H1 (cell line): ENCODE results near the gene CFAP141. TPM values are rescaled to one million over a fixed set of nuclear protein-coding genes. Genes with fewer than 3 reads are reported as not detected.

Experiments
- CTCF ChIA-PET: fragments of 300-600 bp; sonication (Branson Sonifier 250); formaldehyde crosslinking; loops from one replicate; lab custom pipeline; 2021; ENCODE audit not compliant: partially characterized antibody; lab: Charles Lee
- POLR2A ChIA-PET: fragments of 300-600 bp; sonication (Branson Sonifier 250); formaldehyde crosslinking; loops from one replicate; lab custom pipeline; 2021; ENCODE audit warnings: inconsistent platforms; ENCODE audit not compliant: partially characterized antibody; lab: Charles Lee
- DNase-seq, 2 experiments: peaks; one replicate each; pipeline versions ENCODE4 v3.0.0 to v3.0.0-alpha.2; 2010 to 2022; ENCODE audit warnings: low spot score in 2 of 2, low read depth in 1 of 2, mixed read lengths in 1 of 2
- FAIRE-seq: peaks from 2 replicates; lab custom pipeline; 2011; peaks lifted over from hg19 to GRCh38; lab: Jason Lieb, UNC
- H2AFZ ChIP-seq: 2 replicates; pipeline ENCODE4 v1.8.1; 2012; ENCODE audit warnings: low read length, inconsistent platforms
- H2AK5ac ChIP-seq: 2 replicates; pipeline ENCODE4 v1.6.1; 2013; ENCODE audit warnings: low read depth, low read length
- H2BK120ac ChIP-seq: replicated peaks from 2 replicates; pipeline ENCODE3; 2013; ENCODE audit warnings: low read depth, low read length, inconsistent platforms
- H2BK12ac ChIP-seq: 2 replicates; pipeline ENCODE4 v1.6.1; 2013; ENCODE audit warnings: low read depth, low read length
- H2BK15ac ChIP-seq: 2 replicates; pipeline ENCODE4 v1.6.1; 2013; ENCODE audit warnings: low read length
- H2BK20ac ChIP-seq: 2 replicates; pipeline ENCODE4 v1.6.1; 2013; ENCODE audit warnings: low read length
- H2BK5ac ChIP-seq: 2 replicates; pipeline ENCODE4 v1.6.1; 2013; ENCODE audit warnings: low read depth, low read length
- H3K14ac ChIP-seq: 2 replicates; pipeline ENCODE4 v1.6.1; 2013; ENCODE audit warnings: inconsistent platforms; ENCODE audit not compliant: insufficient read length
- H3K18ac ChIP-seq: 2 replicates; pipeline ENCODE4 v1.6.1; 2013; ENCODE audit warnings: low read length; ENCODE audit errors: extremely low read depth
- H3K23ac ChIP-seq: 2 replicates; pipeline ENCODE4 v1.6.1; 2013; ENCODE audit warnings: inconsistent platforms; ENCODE audit not compliant: insufficient read length
- H3K23me2 ChIP-seq: 2 replicates; pipeline ENCODE4 v1.6.1; 2013; ENCODE audit warnings: low read depth, low read length
- H3K27ac ChIP-seq: 2 replicates; pipeline ENCODE4 v1.6.1; 2011; ENCODE audit warnings: low read depth, low read length, inconsistent platforms
- H3K27me3 ChIP-seq, 4 experiments: replicated peaks in 1 of 4; 1 replicate in 1 of 4; 2 replicates in 3 of 4; pipeline versions ENCODE4 v1.6.1 to v1.8.1; 2011 to 2013; ENCODE audit warnings: low read length in 3 of 4, mild to moderate bottlenecking in 3 of 4, inconsistent platforms in 2 of 4, mixed read lengths in 2 of 4, moderate library complexity in 1 of 4; ENCODE audit not compliant: control insufficient read depth in 3 of 4, insufficient read depth in 3 of 4; ENCODE audit errors: extremely low read depth in 1 of 4
- H3K36me3 ChIP-seq, 4 experiments: 2 replicates each; pipeline versions ENCODE4 v1.6.1 to v1.8.1; 2011 to 2013; ENCODE audit warnings: mild to moderate bottlenecking in 4 of 4, low read length in 3 of 4, moderate library complexity in 2 of 4, control low read depth in 1 of 4, inconsistent platforms in 1 of 4; ENCODE audit not compliant: insufficient read depth in 4 of 4, control insufficient read depth in 2 of 4
- H3K4ac ChIP-seq: replicated peaks from 2 replicates; pipeline ENCODE3; 2013; ENCODE audit warnings: low read length, low read depth, mixed read lengths, inconsistent platforms; ENCODE audit not compliant: insufficient read length
- H3K4me1 ChIP-seq, 4 experiments: replicated peaks in 1 of 4; 1 replicate in 1 of 4; 2 replicates in 3 of 4; pipeline versions ENCODE4 v1.6.1 to v1.8.1; 2011 to 2013; ENCODE audit warnings: low read length in 3 of 4, inconsistent platforms in 2 of 4, mixed read lengths in 1 of 4; ENCODE audit not compliant: insufficient read depth in 4 of 4, control insufficient read depth in 3 of 4
- H3K4me2 ChIP-seq, 2 experiments: 2 replicates each; pipeline versions ENCODE4 v1.6.1 to v1.8.1; 2011 to 2013; ENCODE audit warnings: low read depth in 2 of 2, low read length in 2 of 2, control low read depth in 1 of 2, inconsistent platforms in 1 of 2, mild to moderate bottlenecking in 1 of 2; ENCODE audit not compliant: insufficient read depth in 1 of 2
- H3K4me3 ChIP-seq, 4 experiments: fragments of 200-600, 300-600 bp in 1 of 4; sonication (generic), shearing (Covaris generic), sonication (Bioruptor Twin) in 1 of 4; 2 replicates each; pipeline versions ENCODE4 v1.5.1 to v1.8.1; 2011 to 2016; ENCODE audit warnings: low read length in 4 of 4, low read depth in 3 of 4, control low read depth in 2 of 4, inconsistent platforms in 2 of 4, mild to moderate bottlenecking in 2 of 4, mixed read lengths in 1 of 4, moderate library complexity in 1 of 4; ENCODE audit not compliant: insufficient read depth in 2 of 4; ENCODE audit errors: extremely low read depth in 1 of 4
- H3K56ac ChIP-seq: replicated peaks from 2 replicates; pipeline ENCODE3; 2013; ENCODE audit warnings: low read depth, mild to moderate bottlenecking, mixed read lengths, low read length, inconsistent platforms; ENCODE audit not compliant: insufficient read length
- H3K79me1 ChIP-seq: 2 replicates; pipeline ENCODE4 v1.6.1; 2013; ENCODE audit warnings: low read depth, low read length, control low read depth
- H3K79me2 ChIP-seq, 2 experiments: 2 replicates each; pipeline versions ENCODE4 v1.6.1 to v1.8.1; 2012 to 2013; ENCODE audit warnings: low read length in 2 of 2, mild to moderate bottlenecking in 2 of 2, inconsistent platforms in 1 of 2; ENCODE audit not compliant: insufficient read depth in 2 of 2, control insufficient read depth in 1 of 2
- H3K9ac ChIP-seq, 4 experiments: replicated peaks in 1 of 4; 1 replicate in 1 of 4; 2 replicates in 3 of 4; pipeline versions ENCODE4 v1.6.1 to v1.8.1; 2011 to 2013; ENCODE audit warnings: low read depth in 3 of 4, low read length in 3 of 4, control low read depth in 2 of 4, mild to moderate bottlenecking in 2 of 4, moderate library complexity in 2 of 4, inconsistent platforms in 1 of 4; ENCODE audit errors: extremely low read depth in 1 of 4
- H3K9me3 ChIP-seq, 2 experiments: 2 replicates each; pipeline versions ENCODE4 v1.6.1 to v1.8.1; 2012 to 2013; ENCODE audit warnings: mild to moderate bottlenecking in 2 of 2, moderate library complexity in 2 of 2, control low read depth in 1 of 2, inconsistent platforms in 1 of 2, low read depth in 1 of 2, low read length in 1 of 2, mixed read lengths in 1 of 2; ENCODE audit not compliant: insufficient read depth in 2 of 2
- H4K20me1 ChIP-seq, 2 experiments: replicated peaks in 1 of 2; 2 replicates each; pipeline versions ENCODE3 to v1.8.1; 2011 to 2013; ENCODE audit warnings: inconsistent platforms in 2 of 2, low read length in 2 of 2, mild to moderate bottlenecking in 1 of 2; ENCODE audit not compliant: insufficient read depth in 2 of 2, control insufficient read depth in 1 of 2
- H4K5ac ChIP-seq: 2 replicates; pipeline ENCODE4 v1.6.1; 2013; ENCODE audit warnings: low read length, low read depth, mixed read lengths, inconsistent platforms; ENCODE audit not compliant: insufficient read length
- H4K8ac ChIP-seq: 2 replicates; pipeline ENCODE4 v1.8.0; 2013; ENCODE audit warnings: mild to moderate bottlenecking, moderate library complexity, low read length, inconsistent platforms; ENCODE audit not compliant: insufficient read depth; ENCODE audit errors: extremely low read depth
- H4K91ac ChIP-seq: replicated peaks from 2 replicates; pipeline ENCODE3; 2013; ENCODE audit warnings: low read length, mixed read lengths, inconsistent platforms; ENCODE audit not compliant: insufficient read length
- BACH1 ChIP-seq: IDR thresholded peaks from 2 replicates; pipeline ENCODE4 v1.6.1; 2012; ENCODE audit warnings: low read length, improper control_type of control experiment
- CBX5 ChIP-seq: fragments of 300-800, 300-1000 bp; sonication (generic); IDR thresholded peaks from 2 replicates; pipeline ENCODE4 v1.7.1; 2016; ENCODE audit warnings: antibody characterized with exemption, low read length, low read depth
- EGR1 ChIP-seq: IDR thresholded peaks from 2 replicates; pipeline ENCODE4 v1.6.1; 2011; ENCODE audit warnings: low read depth, low read length, borderline replicate concordance
- EP300 ChIP-seq, 2 experiments: IDR thresholded peaks; 1 replicate in 1 of 2; 2 replicates in 1 of 2; pipeline ENCODE4 v1.6.1; 2011 to 2012; ENCODE audit warnings: low read depth in 2 of 2, low read length in 2 of 2, mild to moderate bottlenecking in 2 of 2, borderline replicate concordance in 1 of 2, inconsistent platforms in 1 of 2, moderate library complexity in 1 of 2
- GABPA ChIP-seq: IDR thresholded peaks from 2 replicates; pipeline ENCODE4 v1.6.1; 2011; ENCODE audit warnings: mild to moderate bottlenecking, low read length, moderate library complexity, borderline replicate concordance; ENCODE audit not compliant: insufficient read depth
- HDAC2 ChIP-seq, 2 experiments: fragments of 300-600 bp in 1 of 2; sonication (generic) in 1 of 2; IDR thresholded peaks; 2 replicates each; pipeline ENCODE4 v1.6.1; 2011 to 2012; ENCODE audit warnings: low read depth in 2 of 2, low read length in 2 of 2, mild to moderate bottlenecking in 2 of 2, moderate library complexity in 2 of 2, borderline replicate concordance in 1 of 2, inconsistent platforms in 1 of 2
- MAX ChIP-seq: IDR thresholded peaks from 2 replicates; pipeline ENCODE4 v1.6.1; 2012; ENCODE audit warnings: inconsistent platforms
- NANOG ChIP-seq: IDR thresholded peaks from 2 replicates; pipeline ENCODE4 v1.6.1; 2011; ENCODE audit warnings: low read length, low read depth, mild to moderate bottlenecking, inconsistent platforms; ENCODE audit not compliant: insufficient read depth, poor library complexity, severe bottlenecking
- SIN3A ChIP-seq, 2 experiments: IDR thresholded peaks in 1 of 2; conservative IDR thresholded peaks in 1 of 2; 2 replicates each; pipeline ENCODE4 v1.6.1; 2011 to 2012; ENCODE audit warnings: low read length in 2 of 2, improper control_type of control experiment in 1 of 2, low read depth in 1 of 2, mild to moderate bottlenecking in 1 of 2
- TAF1 ChIP-seq: IDR thresholded peaks from 2 replicates; pipeline ENCODE4 v1.6.1; 2011; ENCODE audit warnings: mild to moderate bottlenecking, low read depth, low read length
- TAF7 ChIP-seq: optimal IDR thresholded peaks from 2 replicates; pipeline ENCODE3; 2011; ENCODE audit warnings: low read depth, mild to moderate bottlenecking, inconsistent platforms, low read length, moderate library complexity, borderline replicate concordance
- TEAD4 ChIP-seq: IDR thresholded peaks from 2 replicates; pipeline ENCODE4 v1.6.1; 2012; ENCODE audit warnings: low read depth, low read length, inconsistent platforms, mixed read lengths
- WGBS, 2 experiments: shearing (Covaris generic) in 1 of 2; methylation state at CpG; one replicate each; pipeline versions ENCODE4 v1.1.6 to v1.1.7; 2013 to 2015; ENCODE audit warnings: low lambda C conversion rate in 2 of 2, mixed read lengths in 2 of 2, inconsistent platforms in 1 of 2, low coverage in 1 of 2, missing lambda C conversion rate in 1 of 2; ENCODE audit not compliant: insufficient replicate concordance in 2 of 2, insufficient coverage in 1 of 2, insufficient read length in 1 of 2; ENCODE audit errors: extremely low coverage in 1 of 2, missing lambda C conversion rate in 1 of 2; 5-methylcytosine and 5-hydroxymethylcytosine counted together
- polyA plus RNA-seq, 7 experiments: library from polyadenylated mRNA; depleted of rRNA in 3 of 7; stranded (reverse) in 5 of 7; unstranded in 2 of 7; fragments of >200 nt in 5 of 7; fragments of 200-250 nt in 2 of 7; gene quantifications; 1 replicate in 5 of 7; 2 replicates in 1 of 7; 4 replicates in 1 of 7; pipeline versions ENCODE4 v1.2.1 to v1.2.3, GENCODE V29; 2011 to 2013; ENCODE audit warnings: missing spikeins in 2 of 7, mixed read lengths in 2 of 7
- total RNA-seq: library from RNA; stranded (reverse); fragmentation: NEBNext Ultra II Directional; extraction: Animal tissue kit (Norgen Biotek cat#: 25700); gene quantifications from 2 replicates; pipeline ENCODE4 v1.2.1, GENCODE V29; 2021

CFAP141 gene
- total and polyA plus RNA-seq, 2 of the 8 experiments (the other 6 are each of a cell fraction or from before 2014, with no cell fraction given): not detected

- peak overlapping the region; percentile 74 to 92; a peak in 2 of 4 replicates for H3K4me2 ChIP-seq
- POLR2A ChIA-PET: interaction anchor here (0.8 to 9.0 kb wide), 28 partner anchors 9 to 588 kb away, joined by 3 to 107 read pairs (median 5); partner anchors contain the start of genes CFAP141, CHTOP, CREB3L4 and HAX1
- H3K9me3 ChIP-seq: no peaks in the 10 kb centered on the region
- CTCF ChIA-PET: no interaction called here
- peaks cover 4 to 9% of the 10 kb centered on the region in 2 experiments for H4K20me1 ChIP-seq
- no peak overlapping the region for H2AK5ac ChIP-seq
- H2BK12ac ChIP-seq: no peak overlapping the region
- peaks cover 2 to 11% (median 3%) of the 10 kb centered on the region in 4 experiments; a peak in 5 of 7 replicates for H3K4me1 ChIP-seq
- H4K5ac ChIP-seq: no peak overlapping the region
- peaks cover 51 to 90% of the 10 kb centered on the region in 2 experiments for H3K79me2 ChIP-seq
- H2BK5ac ChIP-seq: peak overlapping the region; percentile 79
- no peak overlapping the region for H2BK120ac ChIP-seq
- peaks cover 5% of the 10 kb centered on the region for H3K23me2 ChIP-seq
- no peak overlapping the region for H2BK20ac ChIP-seq
- no peak overlapping the region for H3K4ac ChIP-seq
- H2AFZ ChIP-seq: no peak overlapping the region
- peak overlapping the region; percentile 92 for H3K27ac ChIP-seq
- peak overlapping the region; percentile 13 for H3K56ac ChIP-seq
- H3K79me1 ChIP-seq: peaks cover 8% of the 10 kb centered on the region
- peak overlapping the region; percentile 74 to 97 (median 94) for H3K9ac ChIP-seq
- WGBS, 2 experiments: 0% methylated on average over 12 of the region's 33 CpGs; no CpG with 5 or more reads in 1 of the 2 experiments
- DNase-seq (no peak), FAIRE-seq (no peak)
- H3K23ac ChIP-seq: no peak overlapping the region
- no peak overlapping the region for H3K14ac ChIP-seq
- H3K36me3 ChIP-seq: peaks cover 10 to 33% (median 19%) of the 10 kb centered on the region in 4 experiments
- no peak overlapping the region for H4K91ac ChIP-seq
- TF ChIP-seq NANOG: no peak
- no peak for TF ChIP-seq MAX
- no peak for TF ChIP-seq GABPA
- TF ChIP-seq BACH1: no peak
- TF ChIP-seq TAF1: 0 out of 2 replicates have a peak, but pooled peaks have one; percentile 34
- TF ChIP-seq CBX5: no peak
- TF ChIP-seq SIN3A (conservative IDR thresholded peaks at IDR 0.05 in 1 of 2, IDR thresholded peaks at IDR 0.05 in 1 of 2; ENCODE audit: low read depth in 1 of 2, low read length in 2 of 2): no peak; a peak in 1 of 4 replicates
- no peak for TF ChIP-seq EGR1
- 0 out of 4 replicates have a peak, but pooled peaks of 1 of the 2 experiments have one; percentile 14 for TF ChIP-seq HDAC2 (IDR thresholded peaks at IDR 0.05; ENCODE audit: borderline replicate concordance in 1 of 2, low read depth in 2 of 2, low read length in 2 of 2)
- no peak for TF ChIP-seq EP300 (IDR thresholded peaks at IDR 0.05; ENCODE audit: borderline replicate concordance in 1 of 2, low read depth in 2 of 2, low read length in 2 of 2)
- no peak for TF ChIP-seq TEAD4
- no peak for TF ChIP-seq TAF7
- no peak overlapping the region for H2BK15ac ChIP-seq
- no peaks in the 10 kb centered on the region for H3K27me3 ChIP-seq
- peak overlapping the region; percentile 67 to 90 (median 83) for H3K4me3 ChIP-seq
- no peak overlapping the region; the same call in 1 of the 2 replicates for H3K18ac ChIP-seq
- H4K8ac ChIP-seq: peak overlapping the region; percentile 95; the same call in 1 of the 2 replicates
These were observed 14.8 kb upstream of the CFAP141 start for GRCh38 chr1:154220970-154221277.
